CD4-positive, alpha-beta T cell treated with Interleukin-17A for 1 hour (primary cell): ENCODE results near the gene GAS2L1.

Experiments
- DNase-seq: peaks from one replicate; pipeline ENCODE4 v3.0.0-alpha.2; 2020

GAS2L1 gene

GRCh38 chr22:29328566-29329500, 22.4 kb downstream of the GAS2L1 start:
- DNase-seq, result no peak

DNA sequence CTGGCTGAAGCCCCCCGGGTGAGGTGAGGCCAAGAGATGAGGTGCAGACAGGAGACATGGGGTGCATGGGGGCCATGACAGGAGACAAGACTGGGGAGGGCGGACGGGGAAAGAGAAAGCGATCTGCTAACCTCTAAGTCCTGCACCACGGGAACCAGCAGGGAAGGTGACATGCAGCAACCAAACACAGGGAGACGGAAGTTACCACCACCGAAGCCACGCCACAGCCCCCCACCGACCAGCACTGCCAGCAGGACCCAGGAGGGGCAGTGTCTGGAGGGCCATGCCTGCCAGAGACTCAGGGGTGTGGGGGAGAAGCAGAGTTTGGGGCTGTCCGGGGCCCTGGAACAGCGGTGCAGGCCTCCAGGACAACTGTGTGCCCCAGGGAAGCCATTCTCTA, 23.1 kb downstream of the GAS2L1 start:
- no peak for DNase-seq

DNA sequence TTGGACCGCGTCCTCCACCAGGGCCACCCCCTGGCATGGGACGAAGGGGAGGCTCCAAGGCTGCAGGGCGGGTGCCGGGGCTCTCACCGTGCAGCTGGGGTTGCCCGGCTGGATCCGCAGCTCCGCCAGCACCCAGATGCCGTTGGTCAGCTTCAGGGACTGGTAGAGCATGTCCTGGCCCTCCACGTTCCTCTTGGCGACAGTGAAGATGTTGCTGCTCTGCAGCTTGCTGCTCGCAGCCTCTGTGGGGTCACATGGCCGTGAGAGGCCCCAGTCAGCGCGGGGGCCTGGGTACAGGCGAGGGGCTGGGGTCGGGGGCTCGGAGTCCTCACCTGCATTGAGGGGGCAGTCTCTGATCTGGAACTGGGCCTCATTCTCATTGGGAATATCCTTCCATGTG, 23.8 kb downstream of the GAS2L1 start:
- no peak for DNase-seq

GRCh38 chr22:29330753-29331152, 24.3 kb downstream of the GAS2L1 start:
- DNase-seq, result no peak

- no peak for DNase-seq
Observed at GRCh38 chr22:29331213-29331612, 24.8 kb downstream of the GAS2L1 start.

DNA sequence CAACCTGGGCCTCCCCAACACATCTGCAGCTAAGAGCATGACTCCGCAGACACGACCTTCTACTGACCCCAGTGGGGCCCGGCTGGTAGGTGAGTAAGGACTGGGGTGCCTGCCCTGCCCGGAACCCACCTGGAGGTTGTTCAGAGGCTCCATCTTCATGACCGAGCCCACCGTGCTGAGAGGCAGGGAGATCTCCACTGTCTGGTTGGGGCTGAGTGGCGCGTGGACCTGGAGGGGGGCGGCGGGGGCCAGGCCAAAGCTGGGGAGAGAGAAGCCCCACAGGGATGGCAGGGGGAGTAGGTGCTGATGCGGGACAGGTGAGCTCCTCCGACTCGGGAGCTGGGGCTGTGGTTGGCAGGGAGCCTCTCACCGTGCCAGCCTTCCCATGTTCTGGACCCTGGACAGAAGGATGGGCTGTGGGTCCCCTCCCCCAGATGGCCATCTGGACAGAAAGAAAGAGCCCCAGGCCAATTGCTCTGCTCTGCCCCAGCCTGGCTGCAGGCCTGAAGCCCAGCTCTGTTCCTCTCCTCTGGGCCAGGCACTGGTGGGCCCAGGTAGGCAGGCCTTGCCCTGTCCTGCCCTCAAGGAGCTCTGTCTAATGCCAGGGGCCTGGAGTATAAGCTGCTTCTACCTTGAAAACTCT, 25.3 kb downstream of the GAS2L1 start:
- no peak for DNase-seq

GRCh38 chr22:29332886-29333496, 26.5 kb downstream of the GAS2L1 start:
- DNase-seq, result no peak

GRCh38 chr22:29334148-29334547, 27.7 kb downstream of the GAS2L1 start:
- DNase-seq, result no peak

DNA sequence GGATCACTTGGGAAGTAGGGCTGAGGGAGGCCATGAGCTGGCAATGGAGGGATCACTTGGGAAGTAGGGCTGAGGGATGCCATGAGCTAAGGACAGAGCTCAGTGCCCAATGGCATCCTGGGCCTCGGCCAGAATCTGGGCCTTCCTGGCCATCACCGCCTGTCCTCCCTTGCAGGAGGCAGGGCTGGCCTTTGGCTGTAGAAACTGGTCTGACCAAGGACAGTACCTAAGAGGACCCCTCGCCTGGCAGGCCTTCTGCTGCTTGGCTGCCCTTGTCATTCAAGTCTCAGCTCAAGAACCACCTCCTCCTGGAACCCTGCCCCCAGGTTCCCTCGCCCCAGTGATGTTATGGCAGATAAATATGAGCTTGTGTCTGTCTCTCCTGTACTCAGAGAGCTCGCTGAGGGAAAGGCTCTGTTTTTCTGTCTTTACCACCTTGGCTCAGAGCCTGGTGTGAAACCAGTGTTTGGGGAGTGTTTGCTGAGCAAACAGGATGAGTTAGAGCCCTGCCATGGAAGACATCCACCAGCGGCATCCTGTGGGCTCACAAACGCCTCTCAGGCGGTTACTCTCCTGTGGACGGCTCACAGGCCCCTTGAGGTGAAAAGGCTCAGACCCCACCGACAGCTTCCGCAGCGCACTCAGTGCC, 28.4 kb downstream of the GAS2L1 start:
- no peak for DNase-seq

DNA sequence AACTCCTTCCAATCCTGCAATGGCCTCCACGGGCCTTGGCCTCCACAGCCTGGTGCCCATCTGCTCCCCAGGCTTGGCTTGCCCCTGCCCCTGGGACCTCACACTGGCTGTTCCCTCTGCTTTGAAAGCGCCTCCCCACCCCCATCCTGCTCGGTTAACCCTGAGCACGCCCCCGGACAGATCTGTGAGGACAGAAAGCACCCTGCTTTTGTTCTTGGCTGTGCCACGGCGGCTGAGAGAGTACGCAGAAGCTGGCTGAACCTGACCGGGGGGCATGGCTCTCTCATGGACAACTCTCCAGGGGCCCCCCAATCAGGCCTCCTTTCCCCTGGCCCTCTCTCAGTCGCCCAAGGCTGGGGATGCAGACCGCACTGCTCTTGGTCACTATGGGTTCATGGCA, 29.2 kb downstream of the GAS2L1 start:
- no peak for DNase-seq

DNA sequence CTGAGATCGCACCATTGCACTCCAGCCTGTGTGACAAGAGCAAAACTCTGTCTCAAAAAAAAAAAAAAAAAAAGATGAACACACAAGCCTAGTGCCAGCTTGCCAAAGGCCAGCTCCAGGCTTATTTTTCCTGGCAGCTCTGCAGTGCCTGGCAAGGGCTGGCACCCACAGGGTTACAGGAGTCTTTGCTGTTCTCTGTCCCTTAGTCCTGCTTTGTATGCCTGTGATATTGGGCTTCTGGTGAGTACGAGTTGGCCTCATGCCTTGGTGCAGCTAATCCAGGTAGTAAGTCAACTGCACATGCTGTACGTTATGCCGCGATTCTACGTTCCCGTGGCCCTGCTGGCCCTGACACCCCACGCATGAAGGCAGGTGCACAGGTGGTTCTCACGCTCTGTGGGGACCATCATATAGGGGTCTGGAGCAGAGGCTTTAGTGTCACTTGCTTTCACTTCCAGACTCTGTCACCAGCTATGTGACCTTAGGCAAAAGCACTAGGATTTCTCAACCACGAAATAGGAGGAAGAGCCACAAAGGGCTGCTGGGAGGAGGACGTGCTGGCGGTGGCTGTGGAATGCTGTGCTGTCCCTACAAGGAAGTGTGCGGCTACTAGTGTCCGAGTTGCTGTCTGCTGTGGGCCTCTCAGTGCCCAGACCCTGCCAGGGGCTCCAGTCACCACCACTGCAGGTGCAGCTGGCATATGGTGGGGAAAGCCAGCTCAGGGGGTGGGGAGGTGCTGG, 30.5 kb downstream of the GAS2L1 start:
- DNase-seq, result no peak

- no peak for DNase-seq
Observed at GRCh38 chr22:29337631-29338284, 31.3 kb downstream of the GAS2L1 start.

DNA sequence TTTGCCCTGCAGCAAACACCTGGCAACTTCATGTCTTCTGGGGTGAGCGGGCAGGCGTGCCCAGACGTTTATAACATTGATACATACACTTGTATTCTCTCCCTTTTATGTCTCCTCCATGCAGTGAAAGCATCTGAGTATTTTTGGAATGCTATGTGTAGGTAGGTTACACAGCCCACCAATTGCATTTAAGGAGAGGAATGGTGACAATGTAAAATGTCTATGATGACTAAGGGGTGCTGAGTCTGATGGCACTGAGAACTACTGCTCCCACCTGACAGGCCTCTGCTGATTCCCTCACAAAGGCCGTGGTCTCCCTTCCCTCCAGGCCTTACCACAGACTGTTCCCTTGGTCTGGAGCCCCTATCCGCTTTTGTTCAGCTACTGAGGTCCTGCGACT, 31.9 kb downstream of the GAS2L1 start:
- DNase-seq, result no peak

- no peak for DNase-seq
Observed at GRCh38 chr22:29339381-29340235, 33.2 kb downstream of the GAS2L1 start.

GRCh38 chr22:29340566-29340965, 34.1 kb downstream of the GAS2L1 start:
- no peak for DNase-seq

GRCh38 chr22:29341056-29341848, 34.8 kb downstream of the GAS2L1 start:
- DNase-seq, result no peak

GRCh38 chr22:29341849-29342127, 35.3 kb downstream of the GAS2L1 start:
- no peak for DNase-seq

- DNase-seq, result no peak
Observed at GRCh38 chr22:29342177-29342576, 35.7 kb downstream of the GAS2L1 start.

DNA sequence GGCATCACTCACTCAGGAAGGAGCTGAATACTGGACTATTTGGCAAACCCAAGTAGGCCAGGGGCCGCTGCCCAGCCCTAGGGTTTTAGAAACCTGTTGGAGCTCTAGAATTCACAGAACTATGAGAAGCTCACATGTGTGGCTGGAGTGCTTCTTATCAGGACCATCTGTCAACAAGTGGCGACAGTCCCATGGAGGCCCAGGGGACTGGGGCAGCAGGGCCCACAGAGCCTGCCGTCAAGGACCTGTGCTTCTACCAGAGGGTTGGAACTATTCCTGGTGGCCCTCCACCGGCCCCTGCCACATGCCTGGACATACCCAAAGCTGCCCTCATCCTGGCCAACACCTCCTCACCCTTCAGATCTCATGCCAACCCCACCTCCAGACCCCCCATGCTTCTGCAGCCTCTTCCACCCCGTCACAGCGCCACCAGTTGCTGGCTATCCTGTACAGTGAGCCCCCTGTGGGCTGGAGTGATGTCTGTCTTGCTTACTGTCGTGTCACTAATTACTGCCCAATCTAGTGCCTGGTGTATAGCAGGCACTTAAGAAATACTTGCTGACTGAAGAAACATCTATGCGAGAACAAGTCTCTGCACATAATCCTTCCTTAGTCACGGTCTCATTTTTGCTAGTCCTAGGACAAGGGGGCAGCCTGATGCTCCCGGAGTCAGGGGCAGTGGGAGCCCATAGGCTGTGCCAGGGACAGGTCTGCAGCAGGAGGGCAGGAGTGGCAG, 36.3 kb downstream of the GAS2L1 start:
- no peak for DNase-seq

DNA sequence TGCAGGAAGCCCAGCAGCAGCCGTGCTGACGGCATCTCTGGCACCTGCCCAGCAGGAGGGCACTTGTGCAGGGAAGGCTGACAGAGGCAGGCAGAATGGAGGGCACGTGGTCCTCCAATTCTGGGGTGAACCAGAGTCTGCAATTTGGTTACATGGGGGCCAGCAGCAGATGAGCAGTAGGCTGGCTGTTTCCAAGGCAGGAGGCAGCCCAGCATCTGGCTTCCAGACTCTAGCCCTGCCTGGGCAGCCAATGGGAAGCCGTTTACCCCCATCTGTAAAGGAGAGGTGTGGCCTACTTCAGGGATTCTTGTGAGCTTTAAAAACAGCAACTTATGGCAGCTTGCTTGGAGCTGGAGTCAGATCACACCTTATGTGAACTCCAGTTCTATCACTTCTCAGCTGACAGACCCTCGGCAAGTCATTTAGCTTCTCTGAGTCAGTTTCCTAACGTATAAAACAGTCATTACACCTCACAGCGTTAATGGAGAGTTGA, 36.9 kb downstream of the GAS2L1 start:
- DNase-seq, result no peak
